HEK293 (cell line): ENCODE data around the gene CCL18.

Experiments
- CTCF ChIA-PET: fragments of 350-600 bp; formaldehyde crosslinking; extraction: SDS; loops from one replicate; lab custom pipeline; 2021; ENCODE audit warnings: antibody characterized with exemption; lab: Yijun Ruan, JAX
- POLR2A ChIA-PET: fragments of 300-600 bp; formaldehyde crosslinking; extraction: SDS; loops from one replicate; lab custom pipeline; 2020; ENCODE audit warnings: antibody characterized with exemption, inconsistent platforms; lab: Yijun Ruan, JAX
- H3K27ac ChIP-seq: fragments of 200-500 bp; sonication (Bioruptor generic); 2 replicates; pipeline ENCODE4 v1.5.1; 2014; ENCODE audit warnings: low read depth, low read length, control low read depth, inconsistent platforms; ENCODE audit errors: extremely low read depth
- H3K36me3 ChIP-seq, 2 experiments: fragments of 200-500 bp in 1 of 2; sonication (Bioruptor generic) in 1 of 2; 1 replicate in 1 of 2; 2 replicates in 1 of 2; pipeline ENCODE4 v1.5.1; 2014 to 2017; ENCODE audit warnings: inconsistent platforms in 2 of 2, low read length in 2 of 2; ENCODE audit not compliant: control insufficient read depth in 2 of 2, insufficient read depth in 1 of 2
- H3K4me1 ChIP-seq: fragments of 200-500 bp; sonication (Bioruptor generic); 2 replicates; pipeline ENCODE4 v1.5.1; 2014; ENCODE audit warnings: mild to moderate bottlenecking, low read length, inconsistent platforms; ENCODE audit not compliant: control insufficient read depth, insufficient read depth
- H3K4me3 ChIP-seq: 2 replicates; pipeline ENCODE4 v1.5.1; 2011; ENCODE audit warnings: low read depth, mild to moderate bottlenecking, control low read depth, low read length, moderate library complexity
- H3K9me3 ChIP-seq: fragments of 200-500 bp; sonication (Bioruptor generic); 2 replicates; pipeline ENCODE4 v1.5.1; 2014; ENCODE audit warnings: low read depth, low read length, inconsistent platforms; ENCODE audit not compliant: control insufficient read depth, insufficient read depth
- ELK4 ChIP-seq: IDR thresholded peaks from 2 replicates; pipeline ENCODE4 v1.6.1; 2011; ENCODE audit warnings: mild to moderate bottlenecking, low read depth, low read length, borderline replicate concordance
- KLF1 ChIP-seq: fragments of 450-650 bp; formaldehyde crosslinking; IDR thresholded peaks from 2 replicates; pipeline ENCODE4 v1.5.1; 2016; ENCODE audit warnings: missing biosample characterization, missing genetic modification characterization
- KLF17 ChIP-seq: fragments of 450-650 bp; formaldehyde crosslinking; IDR thresholded peaks from 2 replicates; pipeline ENCODE4 v1.5.1; 2016; ENCODE audit warnings: missing biosample characterization, missing genetic modification characterization
- OSR2 ChIP-seq: fragments of 450-650 bp; formaldehyde crosslinking; IDR thresholded peaks from 2 replicates; pipeline ENCODE4 v1.5.1; 2016; ENCODE audit warnings: missing biosample characterization, missing genetic modification characterization
- PRDM1 ChIP-seq: fragments of 450-650 bp; formaldehyde crosslinking; IDR thresholded peaks from 2 replicates; pipeline ENCODE4; 2016; ENCODE audit warnings: missing biosample characterization, missing genetic modification characterization
- RBAK ChIP-seq: fragments of 450-650 bp; formaldehyde crosslinking; IDR thresholded peaks from 2 replicates; pipeline ENCODE4 v1.5.1; 2016; ENCODE audit warnings: missing biosample characterization, missing genetic modification characterization
- REPIN1 ChIP-seq: fragments of 450-650 bp; formaldehyde crosslinking; IDR thresholded peaks from 2 replicates; pipeline ENCODE4 v1.5.1; 2017; ENCODE audit warnings: missing biosample characterization, missing genetic modification characterization, low read depth
- ZBTB7A ChIP-seq: fragments of 450-650 bp; formaldehyde crosslinking; IDR thresholded peaks from 2 replicates; pipeline ENCODE4 v1.5.1; 2016; ENCODE audit warnings: low read depth, missing biosample characterization, missing genetic modification characterization
- ZFP41 ChIP-seq: fragments of 450-650 bp; formaldehyde crosslinking; IDR thresholded peaks from 2 replicates; pipeline ENCODE4 v1.5.1; 2016; ENCODE audit warnings: missing biosample characterization, missing genetic modification characterization, borderline replicate concordance
- ZIC2 ChIP-seq: fragments of 450-650 bp; formaldehyde crosslinking; IDR thresholded peaks from 2 replicates; pipeline ENCODE4 v1.5.1; 2016; ENCODE audit warnings: missing biosample characterization, missing genetic modification characterization
- ZNF146 ChIP-seq: fragments of 450-650 bp; formaldehyde crosslinking; IDR thresholded peaks from 2 replicates; pipeline ENCODE4 v1.5.1; 2016; ENCODE audit warnings: missing biosample characterization, missing genetic modification characterization
- ZNF324 ChIP-seq: fragments of 450-650 bp; formaldehyde crosslinking; IDR thresholded peaks from 2 replicates; pipeline ENCODE4 v1.5.1; 2016; ENCODE audit warnings: missing biosample characterization, missing genetic modification characterization
- ZNF341 ChIP-seq: fragments of 450-650 bp; formaldehyde crosslinking; IDR thresholded peaks from 2 replicates; pipeline ENCODE4; 2016; ENCODE audit warnings: low read depth, missing biosample characterization, missing genetic modification characterization
- ZNF366 ChIP-seq: fragments of 450-650 bp; formaldehyde crosslinking; conservative IDR thresholded peaks from 2 replicates; pipeline ENCODE4 v1.5.1; 2016; ENCODE audit warnings: missing biosample characterization, missing genetic modification characterization
- ZNF426 ChIP-seq: fragments of 450-650 bp; formaldehyde crosslinking; IDR thresholded peaks from 2 replicates; pipeline ENCODE4 v1.5.1; 2017; ENCODE audit warnings: missing biosample characterization, missing genetic modification characterization, mild to moderate bottlenecking, inconsistent platforms, moderate library complexity
- ZNF529 ChIP-seq: fragments of 450-650 bp; formaldehyde crosslinking; IDR thresholded peaks from 2 replicates; pipeline ENCODE4 v1.5.1; 2017; ENCODE audit warnings: missing genetic modification characterization, missing biosample characterization; ENCODE audit not compliant: insufficient replicate concordance
- ZNF555 ChIP-seq: fragments of 450-650 bp; formaldehyde crosslinking; conservative IDR thresholded peaks from 2 replicates; pipeline ENCODE4 v1.5.1; 2017; ENCODE audit warnings: missing biosample characterization, mild to moderate bottlenecking, missing genetic modification characterization, inconsistent platforms
- ZNF600 ChIP-seq: fragments of 450-650 bp; formaldehyde crosslinking; IDR thresholded peaks from 2 replicates; pipeline ENCODE4 v1.5.1; 2016; ENCODE audit warnings: missing biosample characterization, missing genetic modification characterization
- ZNF610 ChIP-seq: fragments of 450-650 bp; formaldehyde crosslinking; IDR thresholded peaks from 2 replicates; pipeline ENCODE4 v1.5.1; 2016; ENCODE audit warnings: missing biosample characterization, missing genetic modification characterization, borderline replicate concordance
- ZNF623 ChIP-seq: fragments of 450-650 bp; formaldehyde crosslinking; IDR thresholded peaks from 2 replicates; pipeline ENCODE4 v1.5.1; 2016; ENCODE audit warnings: missing biosample characterization, missing genetic modification characterization
- ZNF707 ChIP-seq: fragments of 450-650 bp; formaldehyde crosslinking; IDR thresholded peaks from 2 replicates; pipeline ENCODE4 v1.5.1; 2016; ENCODE audit warnings: missing biosample characterization, missing genetic modification characterization
- ZSCAN23 ChIP-seq: fragments of 450-650 bp; formaldehyde crosslinking; IDR thresholded peaks from 2 replicates; pipeline ENCODE4 v1.5.1; 2016; ENCODE audit warnings: missing biosample characterization, missing genetic modification characterization
- ZSCAN4 ChIP-seq: fragments of 450-650 bp; formaldehyde crosslinking; IDR thresholded peaks from 2 replicates; pipeline ENCODE4 v1.5.1; 2017; ENCODE audit warnings: missing biosample characterization, missing genetic modification characterization
- TF ChIP-seq, protein P1 (sequence below): fragments of 450-650 bp; formaldehyde crosslinking; IDR thresholded peaks from 2 replicates; pipeline ENCODE4 v1.5.1; 2016; ENCODE audit warnings: missing biosample characterization, missing genetic modification characterization

Gene CCL18

DNA sequence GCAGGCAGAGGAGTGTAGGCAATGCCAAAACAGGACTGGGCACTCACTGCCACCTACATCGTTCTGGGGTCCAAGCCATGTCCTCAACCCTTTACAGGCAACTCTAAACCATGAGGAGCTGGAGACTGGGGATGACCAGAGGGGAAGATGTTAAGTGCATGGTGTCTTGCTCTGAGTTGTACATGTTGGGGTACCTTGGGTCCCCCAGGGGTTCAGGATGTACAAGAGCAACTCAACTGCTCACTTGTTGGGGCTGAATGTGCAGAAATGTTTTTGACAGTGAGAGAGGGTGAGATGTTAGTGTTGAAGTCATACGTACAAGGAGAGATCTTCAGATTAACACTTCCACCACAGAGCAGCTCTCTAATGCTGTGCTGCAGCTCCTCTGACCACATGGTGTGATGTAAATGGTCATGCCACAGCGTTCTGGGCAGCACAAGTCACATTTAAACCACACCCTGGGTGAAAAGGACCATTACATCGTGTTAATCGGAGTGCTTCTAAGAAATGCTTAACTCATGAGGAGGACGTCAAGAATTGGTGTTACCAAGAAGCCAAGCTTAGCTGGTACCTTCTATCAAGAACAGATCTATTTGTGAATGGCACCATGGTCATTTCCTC is 2.4 kb downstream of the CCL18 start:
- H3K36me3 ChIP-seq, result no peaks in the 10 kb centered on the region
- CTCF ChIA-PET, result interaction anchor here (1.0 to 1.9 kb wide), 2 partner anchors 12 to 82 kb away, joined by 3 to 8 read pairs; no protein-coding TSS in a partner anchor
- POLR2A ChIA-PET, result no interaction called here
- no peak overlapping the region for H3K4me3 ChIP-seq
- no peak overlapping the region for H3K27ac ChIP-seq
- H3K9me3 ChIP-seq, result no peaks in the 10 kb centered on the region
- no peak for TF ChIP-seq ZSCAN4 (tag by site-specific recombination)
- no peak for TF ChIP-seq ELK4
- no peak for TF ChIP-seq ZNF324 (tag by site-specific recombination)
- TF ChIP-seq ZNF366 (tag by site-specific recombination), result no peak
- no peak for TF ChIP-seq ZBTB7A (tag by site-specific recombination)
- TF ChIP-seq, protein P1, sequence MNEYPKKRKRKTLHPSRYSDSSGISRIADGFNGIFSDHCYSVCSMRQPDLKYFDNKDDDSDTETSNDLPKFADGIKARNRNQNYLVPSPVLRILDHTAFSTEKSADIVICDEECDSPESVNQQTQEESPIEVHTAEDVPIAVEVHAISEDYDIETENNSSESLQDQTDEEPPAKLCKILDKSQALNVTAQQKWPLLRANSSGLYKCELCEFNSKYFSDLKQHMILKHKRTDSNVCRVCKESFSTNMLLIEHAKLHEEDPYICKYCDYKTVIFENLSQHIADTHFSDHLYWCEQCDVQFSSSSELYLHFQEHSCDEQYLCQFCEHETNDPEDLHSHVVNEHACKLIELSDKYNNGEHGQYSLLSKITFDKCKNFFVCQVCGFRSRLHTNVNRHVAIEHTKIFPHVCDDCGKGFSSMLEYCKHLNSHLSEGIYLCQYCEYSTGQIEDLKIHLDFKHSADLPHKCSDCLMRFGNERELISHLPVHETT (tag by site-specific recombination), result no peak
- no peak for TF ChIP-seq ZNF600
- TF ChIP-seq ZNF146 (tag by site-specific recombination), result no peak
- TF ChIP-seq, all 188 proteins: peak for 0
- H3K4me1 ChIP-seq, result no peaks in the 10 kb centered on the region

DNA sequence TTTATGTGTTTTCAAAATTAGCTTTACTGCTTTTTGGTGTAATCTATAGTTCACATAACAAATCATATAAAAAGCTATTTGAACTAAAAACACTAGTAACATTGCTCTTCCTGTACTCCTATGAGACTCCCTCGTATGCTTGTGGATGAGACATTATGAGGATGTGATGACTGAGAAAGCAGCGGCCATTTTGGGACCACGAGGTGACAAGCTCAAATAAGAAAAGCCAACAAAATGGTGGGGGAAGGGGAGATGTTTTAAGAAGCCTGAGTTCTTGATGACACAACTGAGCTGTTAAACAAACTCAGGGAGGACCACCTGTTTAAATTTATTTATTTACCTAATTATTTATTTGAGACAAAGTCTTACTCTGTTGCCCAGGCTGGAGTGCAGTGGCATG is 4.5 kb downstream of the CCL18 start:
- Histone ChIP-seq H3K4me1 (no peaks in the 10 kb centered on the region), H3K36me3 (no peaks in the 10 kb centered on the region), H3K4me3 (no peak overlapping the region)
- no peak for TF ChIP-seq ZIC2 (tag by site-specific recombination)
- no peak for TF ChIP-seq ZNF341
- no peak for TF ChIP-seq KLF1 (tag by site-specific recombination)
- TF ChIP-seq RBAK (tag by site-specific recombination), result no peak
- no peak for TF ChIP-seq ZNF366 (tag by site-specific recombination)
- TF ChIP-seq ZSCAN23 (tag by site-specific recombination), result no peak
- TF ChIP-seq ZNF426 (tag by site-specific recombination), result no peak
- TF ChIP-seq OSR2 (tag by site-specific recombination), result no peak
- TF ChIP-seq PRDM1 (tag by site-specific recombination), result no peak
- TF ChIP-seq KLF17 (tag by site-specific recombination), result no peak
- no peak for TF ChIP-seq ZNF623 (tag by site-specific recombination)
- TF ChIP-seq ZNF555 (tag by site-specific recombination), result no peak
- no peak for TF ChIP-seq ZFP41 (tag by site-specific recombination)
- TF ChIP-seq ZNF529, result no peak
- no peak for TF ChIP-seq ZNF600
- no peak for TF ChIP-seq ZNF610 (tag by site-specific recombination)
- no peak for TF ChIP-seq ZNF707 (tag by site-specific recombination)
- TF ChIP-seq REPIN1 (tag by site-specific recombination), result no peak
- TF ChIP-seq, all 188 proteins: peak for 0
- ChIA-PET CTCF (interaction anchor here (0.7 to 1.9 kb wide), 4 partner anchors 9 to 99 kb away, joined by 3 to 17 read pairs (median 4); no protein-coding TSS in a partner anchor), POLR2A (interaction anchor here (0.6 kb wide), 1 partner anchor 42 kb away, joined by 4 read pairs; no protein-coding TSS in a partner anchor)
- no peaks in the 10 kb centered on the region for H3K9me3 ChIP-seq
- no peak overlapping the region for H3K27ac ChIP-seq
